Mucosa of stomach (tissue), 1 donor: Measurements from ENCODE around the gene RASSF4.

ENCODE experiments used
- H3K27me3 ChIP-seq: one replicate; pipeline ENCODE4 v1.7.0; 2013; ENCODE audit warnings: mild to moderate bottlenecking, low read length; ENCODE audit not compliant: control insufficient read depth, insufficient read depth
- H3K36me3 ChIP-seq: one replicate; pipeline ENCODE4 v1.7.0; 2013; ENCODE audit warnings: low read length; ENCODE audit not compliant: control insufficient read depth, insufficient read depth
- H3K4me1 ChIP-seq: one replicate; pipeline ENCODE4 v1.7.0; 2013; ENCODE audit warnings: mild to moderate bottlenecking, low read length; ENCODE audit not compliant: control insufficient read depth, insufficient read depth
- H3K4me3 ChIP-seq: one replicate; pipeline ENCODE4 v1.7.0; 2013; ENCODE audit warnings: low read length
- H3K9ac ChIP-seq: one replicate; pipeline ENCODE4 v1.7.0; 2013; ENCODE audit warnings: mild to moderate bottlenecking, low read length, moderate library complexity
- H3K9me3 ChIP-seq: one replicate; pipeline ENCODE4 v1.7.0; 2013; ENCODE audit warnings: mild to moderate bottlenecking, low read length, moderate library complexity; ENCODE audit not compliant: control insufficient read depth
- donor health status: Pancreatic carcinoma.

Gene RASSF4

GRCh38 chr10:44984671-44985101 is 25.1 kb downstream of the RASSF4 start:
- H3K36me3 ChIP-seq = no peaks in the 10 kb centered on the region
- no peak overlapping the region for H3K9ac ChIP-seq
- no peak overlapping the region for H3K4me3 ChIP-seq
- H3K27me3 ChIP-seq = no peaks in the 10 kb centered on the region
- no peaks in the 10 kb centered on the region for H3K9me3 ChIP-seq
- H3K4me1 ChIP-seq = peaks cover 43% of the 10 kb centered on the region

GRCh38 chr10:44985175-44985681 is 25.6 kb downstream of the RASSF4 start:
- no peaks in the 10 kb centered on the region for H3K36me3 ChIP-seq
- peaks cover 42% of the 10 kb centered on the region for H3K4me1 ChIP-seq
- no peak overlapping the region for H3K9ac ChIP-seq
- H3K4me3 ChIP-seq = no peak overlapping the region
- no peaks in the 10 kb centered on the region for H3K9me3 ChIP-seq
- no peaks in the 10 kb centered on the region for H3K27me3 ChIP-seq

GRCh38 chr10:44986179-44986578 is 26.6 kb downstream of the RASSF4 start:
- no peaks in the 10 kb centered on the region for H3K9me3 ChIP-seq
- H3K4me1 ChIP-seq = peaks cover 40% of the 10 kb centered on the region
- no peak overlapping the region for H3K4me3 ChIP-seq
- no peaks in the 10 kb centered on the region for H3K36me3 ChIP-seq
- no peaks in the 10 kb centered on the region for H3K27me3 ChIP-seq
- H3K9ac ChIP-seq = no peak overlapping the region

- H3K9ac ChIP-seq = no peak overlapping the region
- no peak overlapping the region for H3K4me3 ChIP-seq
- peaks cover 35% of the 10 kb centered on the region for H3K4me1 ChIP-seq
- no peaks in the 10 kb centered on the region for H3K27me3 ChIP-seq
- no peaks in the 10 kb centered on the region for H3K9me3 ChIP-seq
- H3K36me3 ChIP-seq = no peaks in the 10 kb centered on the region
These were observed 27.1 kb downstream of the RASSF4 start for GRCh38 chr10:44986670-44987069.

- Histone ChIP-seq H3K27me3 (no peaks in the 10 kb centered on the region), H3K4me1 (peaks cover 22% of the 10 kb centered on the region), H3K9ac (no peak overlapping the region), H3K4me3 (no peak overlapping the region), H3K36me3 (no peaks in the 10 kb centered on the region), H3K9me3 (no peaks in the 10 kb centered on the region)
These were observed 29.5 kb downstream of the RASSF4 start for GRCh38 chr10:44988957-44989585.

GRCh38 chr10:44989597-44990301 is 30.1 kb downstream of the RASSF4 start:
- H3K4me1 ChIP-seq = peaks cover 24% of the 10 kb centered on the region
- no peak overlapping the region for H3K9ac ChIP-seq
- H3K36me3 ChIP-seq = no peaks in the 10 kb centered on the region
- no peak overlapping the region for H3K4me3 ChIP-seq
- no peaks in the 10 kb centered on the region for H3K9me3 ChIP-seq
- H3K27me3 ChIP-seq = no peaks in the 10 kb centered on the region

- Histone ChIP-seq H3K4me1 (peaks cover 24% of the 10 kb centered on the region), H3K9ac (no peak overlapping the region), H3K9me3 (no peaks in the 10 kb centered on the region), H3K27me3 (no peaks in the 10 kb centered on the region), H3K4me3 (no peak overlapping the region), H3K36me3 (no peaks in the 10 kb centered on the region)
These were observed 30.7 kb downstream of the RASSF4 start for GRCh38 chr10:44990302-44990655.

GRCh38 chr10:44990965-44991364 is 31.4 kb downstream of the RASSF4 start:
- H3K36me3 ChIP-seq = no peaks in the 10 kb centered on the region
- H3K9me3 ChIP-seq = no peaks in the 10 kb centered on the region
- H3K9ac ChIP-seq = no peak overlapping the region
- H3K4me1 ChIP-seq = peaks cover 26% of the 10 kb centered on the region
- H3K27me3 ChIP-seq = no peaks in the 10 kb centered on the region
- H3K4me3 ChIP-seq = no peak overlapping the region

GRCh38 chr10:44991571-44991970 is 32.0 kb downstream of the RASSF4 start:
- Histone ChIP-seq H3K9me3 (no peaks in the 10 kb centered on the region), H3K4me3 (no peak overlapping the region), H3K4me1 (peaks cover 32% of the 10 kb centered on the region), H3K9ac (no peak overlapping the region), H3K36me3 (no peaks in the 10 kb centered on the region), H3K27me3 (no peaks in the 10 kb centered on the region)

GRCh38 chr10:44992070-44992731 is 32.6 kb downstream of the RASSF4 start:
- no peak overlapping the region for H3K4me3 ChIP-seq
- H3K9me3 ChIP-seq = no peaks in the 10 kb centered on the region
- no peak overlapping the region for H3K9ac ChIP-seq
- no peaks in the 10 kb centered on the region for H3K27me3 ChIP-seq
- peaks cover 38% of the 10 kb centered on the region for H3K4me1 ChIP-seq
- H3K36me3 ChIP-seq = no peaks in the 10 kb centered on the region

- H3K4me1 ChIP-seq = peaks cover 38% of the 10 kb centered on the region
These were observed 33.2 kb downstream of the RASSF4 start for GRCh38 chr10:44992732-44993225.

More at GRCh38 chr10:44992732-44993225, 33.2 kb downstream of the RASSF4 start:
- Histone ChIP-seq H3K27me3 (no peaks in the 10 kb centered on the region), H3K4me3 (no peak overlapping the region), H3K9ac (no peak overlapping the region), H3K9me3 (no peaks in the 10 kb centered on the region), H3K36me3 (no peaks in the 10 kb centered on the region)
